K562 (cell line): ENCODE results near the gene ZNF23. TPM values are rescaled to one million over a fixed set of nuclear protein-coding genes. Genes with fewer than 3 reads are reported as not detected.

ENCODE experiments used
- ATAC-seq: fragments of 200-7000 bp; cut with Tn5 transposase; 3 replicates; pipeline ENCODE4 v1.9.1; 2020; ENCODE audit warnings: moderate library complexity
- BruUV-seq: library from RNA; stranded (reverse); fragments of 400-500 nt; replicated peaks from 2 replicates; lab custom pipeline; 2021; lab: Mats Ljungman, UMichigan
- CTCF ChIA-PET: fragments of 300-600 bp; formaldehyde crosslinking; extraction: SDS; loops from one replicate; lab custom pipeline; 2021; ENCODE audit warnings: low intra/inter-chr PET ratio; lab: Yijun Ruan, JAX
- POLR2A ChIA-PET: fragments of 300-600, 350-650 bp; sonication (Branson Sonifier 250); formaldehyde crosslinking; extraction: SDS; loops from one replicate; lab custom pipeline; 2021; ENCODE audit warnings: antibody characterized with exemption, inconsistent platforms; lab: Yijun Ruan, JAX
- DNase-seq, 4 experiments: peaks; one replicate each; pipeline versions ENCODE4 v3.0.0 to v3.0.0-alpha.2; 2011 to 2018; ENCODE audit warnings: low spot score in 3 of 4, mixed read lengths in 3 of 4; ENCODE audit errors: extremely low read depth in 1 of 4
- FAIRE-seq: peaks from 2 replicates; lab custom pipeline; 2011; peaks lifted over from hg19 to GRCh38; lab: Jason Lieb, UNC
- H2AFZ ChIP-seq: 2 replicates; pipeline ENCODE4 v1.6.0; 2011; ENCODE audit warnings: low read depth, low read length, control low read depth, inconsistent platforms
- H3K27ac ChIP-seq: fragments of 200-600 bp; 3 replicates; pipeline ENCODE4 v1.8.0; 2011; ENCODE audit warnings: low read depth, mild to moderate bottlenecking, control low read depth, inconsistent platforms, low read length, moderate library complexity, mixed read lengths; ENCODE audit errors: extremely low read depth
- H3K27me3 ChIP-seq, 2 experiments: fragments of 300-600 bp in 1 of 2; 2 replicates in 1 of 2; 3 replicates in 1 of 2; pipeline versions ENCODE4 v1.6.0 to v1.8.0; 2011; ENCODE audit warnings: inconsistent platforms in 2 of 2, low read length in 2 of 2, mild to moderate bottlenecking in 1 of 2, mixed read lengths in 1 of 2, moderate library complexity in 1 of 2; ENCODE audit not compliant: control insufficient read depth in 2 of 2, insufficient read depth in 2 of 2
- H3K36me3 ChIP-seq: fragments of 300-600 bp; 3 replicates; pipeline ENCODE4 v1.8.0; 2011; ENCODE audit warnings: mild to moderate bottlenecking, low read length, inconsistent platforms; ENCODE audit not compliant: control insufficient read depth, insufficient read depth
- H3K4me1 ChIP-seq, 2 experiments: fragments of 200-600 bp in 1 of 2; replicated peaks in 1 of 2; 2 replicates in 1 of 2; 3 replicates in 1 of 2; pipeline versions ENCODE4 v1.5.1 to v1.8.0; 2011; ENCODE audit warnings: inconsistent platforms in 2 of 2, low read length in 2 of 2, mild to moderate bottlenecking in 1 of 2, mixed read lengths in 1 of 2, moderate library complexity in 1 of 2; ENCODE audit not compliant: control insufficient read depth in 2 of 2, insufficient read depth in 2 of 2
- H3K4me2 ChIP-seq: 2 replicates; pipeline ENCODE4 v1.6.1; 2011; ENCODE audit warnings: low read length, control low read depth, inconsistent platforms, mixed read lengths; ENCODE audit not compliant: insufficient read depth
- H3K4me3 ChIP-seq: fragments of 200-600 bp; sonication (generic), shearing (Covaris generic); 2 replicates; pipeline ENCODE4 v1.5.1; 2016; ENCODE audit warnings: control low read depth, inconsistent platforms
- H3K79me2 ChIP-seq: fragments of 200-600 bp; 3 replicates; pipeline ENCODE4 v1.8.0; 2011; ENCODE audit warnings: low read length, inconsistent platforms; ENCODE audit not compliant: control insufficient read depth, insufficient read depth
- H3K9ac ChIP-seq, 2 experiments: 2 replicates each; pipeline versions ENCODE4 v1.6.0 to v1.6.1; 2011; ENCODE audit warnings: low read depth in 2 of 2, low read length in 2 of 2, control low read depth in 1 of 2, inconsistent platforms in 1 of 2, mild to moderate bottlenecking in 1 of 2, mixed read lengths in 1 of 2; ENCODE audit not compliant: insufficient read depth in 1 of 2
- H3K9me1 ChIP-seq: one replicate; pipeline ENCODE4 v1.6.0; 2011; ENCODE audit warnings: inconsistent platforms, mild to moderate bottlenecking, low read length, moderate library complexity; ENCODE audit not compliant: control insufficient read depth, insufficient read depth
- H3K9me3 ChIP-seq: replicated peaks from 2 replicates; pipeline ENCODE4 v1.5.1; 2011; ENCODE audit warnings: low read depth, low read length, inconsistent platforms; ENCODE audit not compliant: control insufficient read depth, insufficient read depth
- H4K20me1 ChIP-seq: replicated peaks from 2 replicates; pipeline ENCODE4 v1.6.1; 2011; ENCODE audit warnings: low read length, inconsistent platforms, mixed read lengths; ENCODE audit not compliant: control insufficient read depth, insufficient read depth
- ELF4 ChIP-seq: fragments of 450-650 bp; formaldehyde crosslinking; IDR thresholded peaks from 2 replicates; pipeline ENCODE4 v1.4.0; 2022; ENCODE audit warnings: missing genetic modification characterization
- FOXA3 ChIP-seq, 2 experiments: fragments of 450-650 bp in 1 of 2; sonication (generic) in 1 of 2; formaldehyde crosslinking; IDR thresholded peaks in 1 of 2; conservative IDR thresholded peaks in 1 of 2; 2 replicates each; pipeline versions ENCODE4 v1.4.0 to v1.8.0; 2020 to 2022; ENCODE audit warnings: mild to moderate bottlenecking in 2 of 2, missing genetic modification reagents in 1 of 2
- HSF4 ChIP-seq: fragments of 250-450 bp; sonication (Bioruptor Pico); IDR thresholded peaks from 2 replicates; pipeline ENCODE4 v2.1.2; 2022; ENCODE audit warnings: mild to moderate bottlenecking, moderate library complexity, borderline replicate concordance
- MCM3 ChIP-seq: fragments of 450-650 bp; IDR thresholded peaks from 2 replicates; pipeline ENCODE4 v1.6.1; 2016
- NR0B1 ChIP-seq: fragments of 450-650 bp; IDR thresholded peaks from one replicate; pipeline ENCODE4 v1.6.1; 2018; ENCODE audit warnings: mild to moderate bottlenecking, moderate library complexity; ENCODE audit not compliant: partially characterized antibody
- POLR2H ChIP-seq: IDR thresholded peaks from 2 replicates; pipeline ENCODE4 v1.6.1; 2016; ENCODE audit warnings: missing genetic modification characterization, low read depth, mild to moderate bottlenecking, control low read depth, missing compliant biosample characterization, moderate library complexity
- PRPF4 ChIP-seq: fragments of 200-400 bp; formaldehyde crosslinking; IDR thresholded peaks from one replicate; pipeline ENCODE4 v1.6.1; 2017; ENCODE audit warnings: low read length, low read depth, mild to moderate bottlenecking; ENCODE audit not compliant: insufficient read depth, poor library complexity, severe bottlenecking
- WGBS: fragments of 100-300 bp; shearing (Covaris generic); methylation state at CpG from one replicate; pipeline ENCODE4 v1.1.6; 2016; ENCODE audit warnings: low coverage, mixed read lengths; ENCODE audit not compliant: insufficient coverage; ENCODE audit errors: missing lambda C conversion rate; 5-methylcytosine and 5-hydroxymethylcytosine counted together
- in situ Hi-C: fragments of 300-500 bp; cut with MboI; formaldehyde crosslinking; loops from 4 replicates; pipeline ENCODE4 v1.15.0; 2018; ENCODE audit warnings: inconsistent platforms, mixed read lengths
- intact Hi-C: fragments of 100-400 bp; cut with micrococcal nuclease; formaldehyde crosslinking; loops from 2 replicates; pipeline ENCODE4 v1.14.2; 2022
- polyA plus RNA-seq, 8 experiments: library from polyadenylated mRNA; depleted of rRNA in 4 of 8; stranded (reverse) in 5 of 8; unstranded in 3 of 8; fragments of >200 nt; fragmentation: Nextera tagmentation in 2 of 8; fragmentation: Illumina TruSeq in 1 of 8; extraction: Ambion mirVana in 2 of 8; extraction: Trizol in 1 of 8; gene quantifications; 2 replicates each; pipeline versions ENCODE4 v1.2.1 to v1.2.3, GENCODE V29; 2011 to 2014; ENCODE audit warnings: inconsistent platforms in 1 of 8, missing spikeins in 1 of 8
- total RNA-seq, 7 experiments: library from RNA; depleted of rRNA in 6 of 7; stranded (reverse); fragments of >200 nt in 6 of 7; fragmentation: Illumina TruSeq in 2 of 7; extraction: Trizol in 2 of 7; gene quantifications; 2 replicates each; pipeline versions ENCODE4 v1.2.1 to v1.2.3, GENCODE V29; 2011 to 2021; ENCODE audit warnings: low replicate concordance in 1 of 7

The ZNF23 gene
- total and polyA plus RNA-seq, 9 of the 15 experiments (the other 6 are each of a cell fraction or from before 2014, with no cell fraction given), result 4.7 to 13.4 (median 11.2) TPM

- BruUV-seq, result no TSS peak
- Histone ChIP-seq H3K9me3 (peaks cover 12% of the 10 kb centered on the region), H4K20me1 (no peaks in the 10 kb centered on the region), H3K36me3 (peaks cover 7% of the 10 kb centered on the region), H3K9ac (no peak overlapping the region), H3K4me3 (no peak overlapping the region), H3K4me2 (no peak overlapping the region), H3K9me1 (no peaks in the 10 kb centered on the region), H3K27ac (no peak overlapping the region), H3K27me3 (peaks cover 3 to 8% of the 10 kb centered on the region in 2 experiments; a peak in 4 of 5 replicates), H3K79me2 (no peaks in the 10 kb centered on the region), H2AFZ (no peak overlapping the region), H3K4me1 (peaks cover 0 to 8% of the 10 kb centered on the region in 2 experiments; a peak in 2 of 5 replicates)
- 15% methylated on average over 6 of the region's 6 CpGs for WGBS
- ChIA-PET POLR2A (no interaction called here), CTCF (no interaction called here)
- in situ Hi-C loops (no loop called here), intact Hi-C loops (no loop called here)
- ATAC-seq, result no peak
- TF ChIP-seq POLR2H (no peak), FOXA3 (CRISPR knock-in tag; conservative IDR thresholded peaks at IDR 0.05 in 1 of 2, IDR thresholded peaks at IDR 0.05 in 1 of 2) (no peak), ELF4 (CRISPR knock-in tag) (0 out of 2 replicates have a peak, but pooled peaks have one; percentile 18), HSF4 (CRISPR knock-in tag) (no peak)
- FAIRE-seq, result no peak
- no peak for DNase-seq
These were observed 18.3 kb downstream of the ZNF23 start for GRCh38 chr16:71443714-71444113.

DNA sequence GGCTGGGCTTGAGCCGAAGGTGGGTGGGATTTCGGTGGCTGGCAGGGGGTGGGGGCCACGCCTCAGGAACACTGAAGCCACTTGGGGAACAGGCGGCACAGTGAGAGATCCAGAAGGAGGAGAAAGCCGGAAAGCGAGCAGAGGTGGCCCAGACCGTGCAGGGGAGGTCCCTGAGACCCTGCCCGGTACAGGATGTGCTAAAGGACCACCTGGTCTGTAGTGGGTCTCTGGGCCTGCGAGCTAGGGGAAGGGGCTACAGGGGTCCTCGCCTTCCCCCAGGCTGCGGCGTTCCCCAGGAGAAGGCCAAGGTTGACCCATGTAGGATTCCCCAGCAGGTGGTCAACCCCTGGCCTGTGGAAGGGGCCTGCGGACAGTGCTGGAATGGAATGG is 20.0 kb downstream of the ZNF23 start, which contains the start of gene TLE7:
TLE7 (minus strand) TSS at position 4 of the 390 bp plus-strand sequence. CDS start 8,730 bp downstream, outside the sequence.
- TF ChIP-seq NR0B1 (no peak), PRPF4 (no peak), MCM3 (no peak)
- H3K79me2 ChIP-seq, result no peaks in the 10 kb centered on the region
- DNase-seq, result no peak
- FAIRE-seq, result no peak
- H3K36me3 ChIP-seq, result no peaks in the 10 kb centered on the region
- no peak within 1 kb of the TSS for H3K9ac ChIP-seq
- BruUV-seq, result no TSS peak
- POLR2A ChIA-PET, result no interaction called here
- 45% methylated on average over 7 of the region's 13 CpGs for whole genome bisulfite sequencing
- in situ Hi-C loops, result no loop called here
- H3K4me1 ChIP-seq, result peaks cover 0 to 8% of the 10 kb centered on the region in 2 experiments; a peak in 2 of 5 replicates
- H3K4me2 ChIP-seq, result no peak within 1 kb of the TSS
- no peak within 1 kb of the TSS for H2AFZ ChIP-seq
- no peak for ATAC-seq
- H3K27ac ChIP-seq, result no peak within 1 kb of the TSS
- CTCF ChIA-PET, result interaction anchor here (2.1 kb wide), 1 partner anchor 58 kb away, joined by 14 read pairs; no protein-coding TSS in a partner anchor
- no peak within 1 kb of the TSS for H3K4me3 ChIP-seq
- H3K9me1 ChIP-seq, result no peaks in the 10 kb centered on the region
- peaks cover 2% of the 10 kb centered on the region; the same call in 1 of the 2 replicates for H3K9me3 ChIP-seq
- H3K27me3 ChIP-seq, result peaks cover 10% of the 10 kb centered on the region in 2 experiments; a peak in 4 of 5 replicates
- intact Hi-C loops, result no loop called here
- H4K20me1 ChIP-seq, result no peaks in the 10 kb centered on the region
